K562 (cell line): ENCODE results near the gene DIP2A. TPM values are rescaled to one million over a fixed set of nuclear protein-coding genes. Genes with fewer than 3 reads are reported as not detected.

ENCODE experiments used
- ATAC-seq: fragments of 200-7000 bp; cut with Tn5 transposase; 3 replicates; pipeline ENCODE4 v1.9.1; 2020; ENCODE audit warnings: moderate library complexity
- BruUV-seq: library from RNA; stranded (reverse); fragments of 400-500 nt; replicated peaks from 2 replicates; lab custom pipeline; 2021; lab: Mats Ljungman, UMichigan
- CTCF ChIA-PET: fragments of 300-600 bp; formaldehyde crosslinking; extraction: SDS; loops from one replicate; lab custom pipeline; 2021; ENCODE audit warnings: low intra/inter-chr PET ratio; lab: Yijun Ruan, JAX
- POLR2A ChIA-PET: fragments of 300-600, 350-650 bp; sonication (Branson Sonifier 250); formaldehyde crosslinking; extraction: SDS; loops from one replicate; lab custom pipeline; 2021; ENCODE audit warnings: antibody characterized with exemption, inconsistent platforms; lab: Yijun Ruan, JAX
- DNase-seq, 4 experiments: peaks; one replicate each; pipeline versions ENCODE4 v3.0.0 to v3.0.0-alpha.2; 2011 to 2018; ENCODE audit warnings: low spot score in 3 of 4, mixed read lengths in 3 of 4; ENCODE audit errors: extremely low read depth in 1 of 4
- FAIRE-seq: peaks from 2 replicates; lab custom pipeline; 2011; peaks lifted over from hg19 to GRCh38; lab: Jason Lieb, UNC
- H2AFZ ChIP-seq: 2 replicates; pipeline ENCODE4 v1.6.0; 2011; ENCODE audit warnings: low read depth, low read length, control low read depth, inconsistent platforms
- H3K27ac ChIP-seq: fragments of 200-600 bp; 3 replicates; pipeline ENCODE4 v1.8.0; 2011; ENCODE audit warnings: low read depth, mild to moderate bottlenecking, control low read depth, inconsistent platforms, low read length, moderate library complexity, mixed read lengths; ENCODE audit errors: extremely low read depth
- H3K27me3 ChIP-seq, 2 experiments: fragments of 300-600 bp in 1 of 2; 2 replicates in 1 of 2; 3 replicates in 1 of 2; pipeline versions ENCODE4 v1.6.0 to v1.8.0; 2011; ENCODE audit warnings: inconsistent platforms in 2 of 2, low read length in 2 of 2, mild to moderate bottlenecking in 1 of 2, mixed read lengths in 1 of 2, moderate library complexity in 1 of 2; ENCODE audit not compliant: control insufficient read depth in 2 of 2, insufficient read depth in 2 of 2
- H3K36me3 ChIP-seq: fragments of 300-600 bp; 3 replicates; pipeline ENCODE4 v1.8.0; 2011; ENCODE audit warnings: mild to moderate bottlenecking, low read length, inconsistent platforms; ENCODE audit not compliant: control insufficient read depth, insufficient read depth
- H3K4me1 ChIP-seq, 2 experiments: fragments of 200-600 bp in 1 of 2; replicated peaks in 1 of 2; 2 replicates in 1 of 2; 3 replicates in 1 of 2; pipeline versions ENCODE4 v1.5.1 to v1.8.0; 2011; ENCODE audit warnings: inconsistent platforms in 2 of 2, low read length in 2 of 2, mild to moderate bottlenecking in 1 of 2, mixed read lengths in 1 of 2, moderate library complexity in 1 of 2; ENCODE audit not compliant: control insufficient read depth in 2 of 2, insufficient read depth in 2 of 2
- H3K4me2 ChIP-seq: 2 replicates; pipeline ENCODE4 v1.6.1; 2011; ENCODE audit warnings: low read length, control low read depth, inconsistent platforms, mixed read lengths; ENCODE audit not compliant: insufficient read depth
- H3K4me3 ChIP-seq: fragments of 200-600 bp; sonication (generic), shearing (Covaris generic); 2 replicates; pipeline ENCODE4 v1.5.1; 2016; ENCODE audit warnings: control low read depth, inconsistent platforms
- H3K79me2 ChIP-seq: fragments of 200-600 bp; 3 replicates; pipeline ENCODE4 v1.8.0; 2011; ENCODE audit warnings: low read length, inconsistent platforms; ENCODE audit not compliant: control insufficient read depth, insufficient read depth
- H3K9ac ChIP-seq, 2 experiments: 2 replicates each; pipeline versions ENCODE4 v1.6.0 to v1.6.1; 2011; ENCODE audit warnings: low read depth in 2 of 2, low read length in 2 of 2, control low read depth in 1 of 2, inconsistent platforms in 1 of 2, mild to moderate bottlenecking in 1 of 2, mixed read lengths in 1 of 2; ENCODE audit not compliant: insufficient read depth in 1 of 2
- H3K9me1 ChIP-seq: one replicate; pipeline ENCODE4 v1.6.0; 2011; ENCODE audit warnings: inconsistent platforms, mild to moderate bottlenecking, low read length, moderate library complexity; ENCODE audit not compliant: control insufficient read depth, insufficient read depth
- H3K9me3 ChIP-seq: replicated peaks from 2 replicates; pipeline ENCODE4 v1.5.1; 2011; ENCODE audit warnings: low read depth, low read length, inconsistent platforms; ENCODE audit not compliant: control insufficient read depth, insufficient read depth
- H4K20me1 ChIP-seq: replicated peaks from 2 replicates; pipeline ENCODE4 v1.6.1; 2011; ENCODE audit warnings: low read length, inconsistent platforms, mixed read lengths; ENCODE audit not compliant: control insufficient read depth, insufficient read depth
- CBX8 ChIP-seq: fragments of 200-600 bp; sonication (generic); IDR thresholded peaks from 2 replicates; pipeline ENCODE4 v1.6.1; 2012; ENCODE audit warnings: borderline replicate concordance, mixed run types, low read depth, mild to moderate bottlenecking, moderate library complexity, mixed read lengths, low read length, control low read depth, inconsistent platforms; ENCODE audit not compliant: poor library complexity, severe bottlenecking; ENCODE audit errors: extremely low read depth
- CHD2 ChIP-seq: IDR thresholded peaks from 2 replicates; pipeline ENCODE4 v1.6.1; 2011; ENCODE audit warnings: low read depth, low read length
- DIDO1 ChIP-seq: fragments of 450-650 bp; IDR thresholded peaks from 2 replicates; pipeline ENCODE4 v1.6.1; 2016; ENCODE audit warnings: low read depth, missing biosample characterization, missing genetic modification characterization
- FOXJ3 ChIP-seq: sonication (generic); formaldehyde crosslinking; IDR thresholded peaks from 2 replicates; pipeline ENCODE4 v1.4.0; 2020; ENCODE audit warnings: mild to moderate bottlenecking, missing genetic modification reagents
- HLTF ChIP-seq: fragments of 450-650 bp; IDR thresholded peaks from 2 replicates; pipeline ENCODE4 v1.6.1; 2016
- NCOA2 ChIP-seq, 2 experiments: fragments of 450-650 bp; IDR thresholded peaks; 2 replicates each; pipeline ENCODE4 v1.6.1; 2018; ENCODE audit warnings: mild to moderate bottlenecking in 2 of 2, moderate library complexity in 1 of 2; ENCODE audit not compliant: partially characterized antibody in 2 of 2
- NR2F6 ChIP-seq: fragments of 450-650 bp; formaldehyde crosslinking; IDR thresholded peaks from 2 replicates; pipeline ENCODE4 v1.4.0; 2020; ENCODE audit warnings: mild to moderate bottlenecking
- OTX1 ChIP-seq: fragments of 450-650 bp; formaldehyde crosslinking; IDR thresholded peaks from 2 replicates; pipeline ENCODE4 v1.4.0; 2022; ENCODE audit warnings: mild to moderate bottlenecking
- PCBP1 ChIP-seq: fragments of 200-400 bp; formaldehyde crosslinking; IDR thresholded peaks from 2 replicates; pipeline ENCODE4 v1.6.1; 2018; ENCODE audit warnings: mild to moderate bottlenecking, low read depth, low read length; ENCODE audit not compliant: poor library complexity, severe bottlenecking
- RBFOX2 ChIP-seq: fragments of 200-400 bp; formaldehyde crosslinking; IDR thresholded peaks from 2 replicates; pipeline ENCODE4 v1.6.1; 2017; ENCODE audit warnings: low read depth, mild to moderate bottlenecking, low read length, moderate library complexity
- SMARCA5 ChIP-seq: fragments of 450-650 bp; IDR thresholded peaks from 2 replicates; pipeline ENCODE4 v1.6.1; 2016
- ZFP1 ChIP-seq: fragments of 450-650 bp; formaldehyde crosslinking; IDR thresholded peaks from 2 replicates; pipeline ENCODE4 v1.4.0; 2020; ENCODE audit warnings: mild to moderate bottlenecking, mixed read lengths
- ZFP36 ChIP-seq: fragments of 150-350 bp; IDR thresholded peaks from 2 replicates; pipeline ENCODE4 v1.6.1; 2018; ENCODE audit warnings: low read length, low read depth; ENCODE audit not compliant: partially characterized antibody
- ZNF408 ChIP-seq: fragments of 250-450 bp; sonication (Bioruptor Pico); IDR thresholded peaks from 2 replicates; pipeline ENCODE4 v1.4.0; 2020; ENCODE audit warnings: low read depth, mild to moderate bottlenecking, moderate library complexity
- WGBS: fragments of 100-300 bp; shearing (Covaris generic); methylation state at CpG from one replicate; pipeline ENCODE4 v1.1.6; 2016; ENCODE audit warnings: low coverage, mixed read lengths; ENCODE audit not compliant: insufficient coverage; ENCODE audit errors: missing lambda C conversion rate; 5-methylcytosine and 5-hydroxymethylcytosine counted together
- in situ Hi-C: fragments of 300-500 bp; cut with MboI; formaldehyde crosslinking; loops from 4 replicates; pipeline ENCODE4 v1.15.0; 2018; ENCODE audit warnings: inconsistent platforms, mixed read lengths
- intact Hi-C: fragments of 100-400 bp; cut with micrococcal nuclease; formaldehyde crosslinking; loops from 2 replicates; pipeline ENCODE4 v1.14.2; 2022
- polyA plus RNA-seq, 8 experiments: library from polyadenylated mRNA; depleted of rRNA in 4 of 8; stranded (reverse) in 5 of 8; unstranded in 3 of 8; fragments of >200 nt; fragmentation: Nextera tagmentation in 2 of 8; fragmentation: Illumina TruSeq in 1 of 8; extraction: Ambion mirVana in 2 of 8; extraction: Trizol in 1 of 8; gene quantifications; 2 replicates each; pipeline versions ENCODE4 v1.2.1 to v1.2.3, GENCODE V29; 2011 to 2014; ENCODE audit warnings: inconsistent platforms in 1 of 8, missing spikeins in 1 of 8
- total RNA-seq, 7 experiments: library from RNA; depleted of rRNA in 6 of 7; stranded (reverse); fragments of >200 nt in 6 of 7; fragmentation: Illumina TruSeq in 2 of 7; extraction: Trizol in 2 of 7; gene quantifications; 2 replicates each; pipeline versions ENCODE4 v1.2.1 to v1.2.3, GENCODE V29; 2011 to 2021; ENCODE audit warnings: low replicate concordance in 1 of 7
- TF ChIP-seq, protein P1 (sequence below), 2 experiments: fragments of 450-650 bp; IDR thresholded peaks; 2 replicates each; pipeline ENCODE4 v1.6.1; 2018; ENCODE audit warnings: mild to moderate bottlenecking in 2 of 2, low read depth in 1 of 2; ENCODE audit not compliant: partially characterized antibody in 2 of 2
- TF ChIP-seq, protein P2 (sequence below): fragments of 450-650 bp; IDR thresholded peaks from 2 replicates; pipeline ENCODE4 v1.7.0; 2016; ENCODE audit warnings: borderline replicate concordance

The DIP2A gene
- total and polyA plus RNA-seq, 9 of the 15 experiments (the other 6 are each of a cell fraction or from before 2014, with no cell fraction given), result 4.3 to 34.5 (median 20.3) TPM

DNA sequence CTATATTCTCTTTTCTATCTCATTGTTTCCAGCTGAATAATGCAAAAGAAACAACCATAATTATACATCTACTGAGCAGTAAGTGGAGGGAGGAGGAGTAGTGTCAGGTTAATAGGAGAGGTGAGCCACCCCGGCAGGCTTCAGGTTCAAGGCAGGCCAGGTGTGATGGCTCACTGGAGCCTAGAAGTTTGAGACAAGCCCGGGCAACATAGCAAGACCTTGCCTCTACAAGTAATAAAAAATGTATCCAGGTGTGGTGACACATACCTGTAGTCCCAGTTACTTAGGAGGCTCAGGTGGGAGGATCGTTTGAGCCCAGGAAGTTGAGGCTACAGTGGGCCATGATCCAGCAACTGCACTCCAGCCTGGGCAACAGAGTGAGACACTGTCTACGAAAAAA is 1.9 kb upstream of the DIP2A start:
- Histone ChIP-seq H3K79me2 (peaks cover 78% of the 10 kb centered on the region), H3K4me3 (no peak overlapping the region), H3K4me2 (0 out of 2 replicates have a peak overlapping the region, but pooled peaks have one; percentile 99), H3K9ac (no peak overlapping the region), H2AFZ (no peak overlapping the region), H3K36me3 (peaks cover 41% of the 10 kb centered on the region), H3K27me3 (no peaks in the 10 kb centered on the region), H3K9me3 (no peaks in the 10 kb centered on the region), H4K20me1 (no peaks in the 10 kb centered on the region), H3K27ac (no peak overlapping the region), H3K9me1 (no peaks in the 10 kb centered on the region), H3K4me1 (peaks cover 28 to 30% of the 10 kb centered on the region in 2 experiments)
- no TSS peak for BruUV-seq
- ChIA-PET CTCF (no interaction called here), POLR2A (interaction anchor here (0.6 to 3.7 kb wide), 8 partner anchors 9 to 314 kb away, joined by 3 to 47 read pairs (median 4); no protein-coding TSS in a partner anchor)
- 80% methylated on average over 4 of the region's 4 CpGs for WGBS
- ATAC-seq (no peak), DNase-seq (no peak), FAIRE-seq (no peak)
- TF ChIP-seq DIDO1 (tag) (no peak), FOXJ3 (CRISPR knock-in tag) (no peak), CHD2 (no peak), ZFP36 (no peak), RBFOX2 (no peak), PCBP1 (no peak), NR2F6 (CRISPR knock-in tag) (no peak), NCOA2 (IDR thresholded peaks at IDR 0.05; ENCODE audit: partially characterized antibody in 2 of 2) (no peak), HLTF (no peak), OTX1 (CRISPR knock-in tag) (no peak), ZNF408 (CRISPR knock-in tag) (no peak), CBX8 (no peak), ZFP1 (CRISPR knock-in tag) (no peak), SMARCA5 (no peak)
- TF ChIP-seq, protein P1, sequence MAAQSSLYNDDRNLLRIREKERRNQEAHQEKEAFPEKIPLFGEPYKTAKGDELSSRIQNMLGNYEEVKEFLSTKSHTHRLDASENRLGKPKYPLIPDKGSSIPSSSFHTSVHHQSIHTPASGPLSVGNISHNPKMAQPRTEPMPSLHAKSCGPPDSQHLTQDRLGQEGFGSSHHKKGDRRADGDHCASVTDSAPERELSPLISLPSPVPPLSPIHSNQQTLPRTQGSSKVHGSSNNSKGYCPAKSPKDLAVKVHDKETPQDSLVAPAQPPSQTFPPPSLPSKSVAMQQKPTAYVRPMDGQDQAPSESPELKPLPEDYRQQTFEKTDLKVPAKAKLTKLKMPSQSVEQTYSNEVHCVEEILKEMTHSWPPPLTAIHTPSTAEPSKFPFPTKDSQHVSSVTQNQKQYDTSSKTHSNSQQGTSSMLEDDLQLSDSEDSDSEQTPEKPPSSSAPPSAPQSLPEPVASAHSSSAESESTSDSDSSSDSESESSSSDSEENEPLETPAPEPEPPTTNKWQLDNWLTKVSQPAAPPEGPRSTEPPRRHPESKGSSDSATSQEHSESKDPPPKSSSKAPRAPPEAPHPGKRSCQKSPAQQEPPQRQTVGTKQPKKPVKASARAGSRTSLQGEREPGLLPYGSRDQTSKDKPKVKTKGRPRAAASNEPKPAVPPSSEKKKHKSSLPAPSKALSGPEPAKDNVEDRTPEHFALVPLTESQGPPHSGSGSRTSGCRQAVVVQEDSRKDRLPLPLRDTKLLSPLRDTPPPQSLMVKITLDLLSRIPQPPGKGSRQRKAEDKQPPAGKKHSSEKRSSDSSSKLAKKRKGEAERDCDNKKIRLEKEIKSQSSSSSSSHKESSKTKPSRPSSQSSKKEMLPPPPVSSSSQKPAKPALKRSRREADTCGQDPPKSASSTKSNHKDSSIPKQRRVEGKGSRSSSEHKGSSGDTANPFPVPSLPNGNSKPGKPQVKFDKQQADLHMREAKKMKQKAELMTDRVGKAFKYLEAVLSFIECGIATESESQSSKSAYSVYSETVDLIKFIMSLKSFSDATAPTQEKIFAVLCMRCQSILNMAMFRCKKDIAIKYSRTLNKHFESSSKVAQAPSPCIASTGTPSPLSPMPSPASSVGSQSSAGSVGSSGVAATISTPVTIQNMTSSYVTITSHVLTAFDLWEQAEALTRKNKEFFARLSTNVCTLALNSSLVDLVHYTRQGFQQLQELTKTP (IDR thresholded peaks at IDR 0.05; ENCODE audit: low read depth in 1 of 2, partially characterized antibody in 2 of 2), result no peak
- TF ChIP-seq, protein P2, sequence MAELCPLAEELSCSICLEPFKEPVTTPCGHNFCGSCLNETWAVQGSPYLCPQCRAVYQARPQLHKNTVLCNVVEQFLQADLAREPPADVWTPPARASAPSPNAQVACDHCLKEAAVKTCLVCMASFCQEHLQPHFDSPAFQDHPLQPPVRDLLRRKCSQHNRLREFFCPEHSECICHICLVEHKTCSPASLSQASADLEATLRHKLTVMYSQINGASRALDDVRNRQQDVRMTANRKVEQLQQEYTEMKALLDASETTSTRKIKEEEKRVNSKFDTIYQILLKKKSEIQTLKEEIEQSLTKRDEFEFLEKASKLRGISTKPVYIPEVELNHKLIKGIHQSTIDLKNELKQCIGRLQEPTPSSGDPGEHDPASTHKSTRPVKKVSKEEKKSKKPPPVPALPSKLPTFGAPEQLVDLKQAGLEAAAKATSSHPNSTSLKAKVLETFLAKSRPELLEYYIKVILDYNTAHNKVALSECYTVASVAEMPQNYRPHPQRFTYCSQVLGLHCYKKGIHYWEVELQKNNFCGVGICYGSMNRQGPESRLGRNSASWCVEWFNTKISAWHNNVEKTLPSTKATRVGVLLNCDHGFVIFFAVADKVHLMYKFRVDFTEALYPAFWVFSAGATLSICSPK, result no peak
- intact Hi-C loops, result loop anchor here (5.0 to 10.0 kb wide), 2 partner anchors 169 to 232 kb away; partner anchors contain the start of genes LSS, MCM3AP and YBEY
- in situ Hi-C loops, result no loop called here
